Left ventricle myocardium superior (tissue), 1 donor: Measurements from ENCODE around the gene ERMN. TPM values are rescaled to one million over a fixed set of nuclear protein-coding genes. Genes with fewer than 3 reads are reported as not detected.
A peak's percentile ranks its signal among the peaks of the same experiment; 100 is the strongest.

Experiments
- ATAC-seq: fragments of 200-7000 bp; cut with Tn5 transposase; one replicate; pipeline ENCODE4 v1.9.1; 2020; ENCODE audit warnings: mild to moderate bottlenecking, moderate library complexity
- DNase-seq: peaks from one replicate; pipeline ENCODE4 v3.0.0-alpha.2; 2020
- intact Hi-C: fragments of 100-400 bp; cut with micrococcal nuclease; formaldehyde crosslinking; loops from one replicate; pipeline ENCODE4 v1.11.0; 2022
- total RNA-seq: library from RNA; stranded (reverse); fragmentation: NEBNext Ultra II Directional; extraction: Animal tissue kit (Norgen Biotek cat#: 25700); gene quantifications from one replicate; pipeline ENCODE4 v1.2.1, GENCODE V29; 2021
- donor health status: DM: no; HTN: yes; CAD: no; lungs with severe emphysema.

The ERMN gene
- total RNA-seq, 1 donor from 2014 or later, result not detected

DNA sequence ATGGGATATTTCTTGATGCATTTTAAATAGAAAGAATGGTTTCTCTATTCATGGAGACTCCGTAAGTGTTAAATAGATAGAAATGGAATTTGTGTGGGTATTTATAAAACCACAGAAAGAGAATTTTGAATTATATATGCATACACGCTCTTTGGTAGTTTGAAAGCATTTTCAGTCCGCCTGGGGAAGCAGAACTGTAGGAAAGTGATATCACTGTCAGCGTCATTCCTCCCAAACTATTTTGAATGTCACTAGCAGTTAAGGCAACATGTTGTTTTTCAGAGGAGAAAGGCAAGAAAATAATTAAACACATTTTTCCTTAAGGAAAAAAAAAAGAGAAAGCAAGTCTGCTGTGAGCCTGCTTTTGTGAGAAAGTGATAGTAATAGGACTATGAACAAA is 8.7 kb upstream of the ERMN start:
- no peak for ATAC-seq
- intact Hi-C loops, result no loop called here

DNA sequence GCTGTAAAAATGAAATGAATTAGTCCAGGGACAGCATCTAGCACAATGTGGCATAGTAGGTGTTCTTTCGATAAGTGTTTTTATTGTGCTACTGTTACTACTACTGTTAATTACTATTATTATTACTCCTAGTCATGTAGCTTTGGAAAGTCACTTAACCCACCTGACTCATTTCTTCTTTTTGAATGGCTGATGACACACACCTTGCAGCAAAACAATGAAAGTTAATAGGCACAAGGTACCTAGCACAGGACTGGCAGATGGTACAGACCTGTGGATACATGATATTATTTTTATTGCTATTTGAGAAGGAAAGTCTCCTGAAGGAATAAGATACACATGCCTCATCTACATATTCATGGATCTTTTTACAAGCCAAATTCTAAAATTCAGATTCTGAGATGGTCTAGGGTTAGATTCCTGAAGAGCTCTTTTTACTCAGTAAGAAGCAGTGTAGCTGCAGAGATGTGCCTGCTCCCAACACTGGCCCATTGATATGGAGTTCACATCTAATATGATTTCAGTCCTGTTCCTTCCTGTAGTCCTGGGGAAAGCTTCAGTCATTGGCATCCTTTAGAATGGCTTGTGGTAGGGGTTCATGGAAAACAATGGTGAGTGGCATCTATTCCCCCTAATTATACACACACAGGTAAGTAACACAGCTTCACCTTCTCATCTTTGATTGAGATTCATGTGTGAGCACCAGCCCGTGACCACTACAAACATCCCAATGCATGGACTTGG is 7.9 kb upstream of the ERMN start:
- DNase-seq (no peak), ATAC-seq (no peak)
- intact Hi-C loops, result no loop called here

More for the DNA sequence above, 8.7 kb upstream of the ERMN start:
- no peak for DNase-seq

DNA sequence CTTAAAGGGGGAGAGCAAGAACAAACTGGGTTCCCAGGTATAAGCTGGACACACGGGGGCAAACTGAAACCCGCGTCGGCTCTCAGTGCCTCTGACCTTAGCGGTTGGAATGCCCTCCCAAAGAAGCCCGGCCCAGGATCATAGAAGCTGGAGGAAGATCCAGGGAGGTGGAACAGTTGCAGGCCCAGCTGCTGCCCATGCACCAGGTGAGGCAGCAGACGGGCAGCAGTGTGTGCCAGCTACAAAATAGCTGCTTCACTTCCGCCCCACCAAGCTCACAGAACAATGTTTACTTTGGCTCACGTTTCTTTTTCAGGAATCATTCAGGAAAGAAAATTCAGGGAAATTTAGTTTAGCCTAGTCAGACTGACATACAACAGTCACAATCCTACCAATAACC is 3.9 kb upstream of the ERMN start:
- no peak for DNase-seq
- no peak for ATAC-seq
- intact Hi-C loops, result no loop called here

DNA sequence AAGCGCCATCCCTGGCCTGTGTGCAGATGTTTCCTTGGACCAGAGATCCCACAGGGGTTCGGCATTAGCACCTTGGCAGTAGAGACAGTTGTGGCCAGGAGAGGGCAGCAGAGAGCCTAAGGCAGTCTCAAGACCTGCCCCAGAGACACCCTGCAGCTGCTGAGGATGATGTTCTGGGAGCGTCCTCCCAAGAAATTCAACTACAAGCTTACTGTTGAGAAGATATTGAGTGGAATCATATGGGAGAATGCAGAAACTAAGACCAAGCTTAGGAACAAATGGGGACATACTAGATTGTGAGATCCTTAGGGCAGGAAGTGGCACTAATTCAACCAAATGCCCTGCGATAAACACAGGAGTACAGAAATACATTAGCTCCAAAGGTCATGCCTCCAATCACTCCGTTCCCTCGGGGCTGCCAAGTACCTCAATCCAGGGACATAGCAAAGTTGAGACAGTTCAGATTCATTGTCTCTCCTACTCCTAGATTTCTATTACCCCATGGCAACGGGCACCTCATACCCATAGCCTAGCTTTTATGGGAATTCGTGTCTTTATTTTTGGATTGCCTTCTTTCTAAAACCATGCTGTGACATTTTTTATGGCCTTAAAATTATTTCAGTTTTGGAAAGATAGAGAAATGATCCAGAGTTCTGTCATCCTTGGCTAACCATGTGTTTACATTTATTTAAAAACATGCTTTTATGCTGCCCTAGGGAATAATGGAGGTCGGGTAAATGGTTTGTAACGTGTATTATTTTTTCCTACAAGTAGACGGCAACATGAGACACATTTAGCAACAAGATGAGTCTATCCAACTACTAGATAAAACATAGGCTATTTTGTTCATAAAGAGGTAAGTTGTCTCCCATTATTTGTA is 2.2 kb upstream of the ERMN start:
- intact Hi-C loops, result no loop called here
- DNase-seq (peak; percentile 89), ATAC-seq (peak; percentile 97)

DNA sequence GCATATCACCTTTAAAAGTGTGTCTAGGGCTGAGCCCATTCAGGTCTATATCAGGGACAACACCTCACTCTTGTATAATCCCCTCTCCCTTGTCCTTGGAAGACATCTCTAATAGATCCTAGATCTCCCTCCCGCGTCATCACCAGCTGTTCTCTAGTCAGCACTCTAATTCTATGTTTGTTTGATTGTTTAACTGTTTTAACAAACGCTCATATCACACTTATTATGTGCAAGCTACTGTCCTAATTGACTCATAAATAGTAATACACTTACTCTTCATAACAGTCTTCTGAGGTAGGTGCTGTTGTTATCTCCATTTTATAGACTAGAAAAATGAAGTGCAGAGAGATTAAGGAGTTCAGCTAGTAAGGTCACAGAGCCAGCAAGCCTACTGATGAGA is 1.6 kb upstream of the ERMN start:
- DNase-seq, result no peak
- intact Hi-C loops, result no loop called here
- ATAC-seq, result no peak

DNA sequence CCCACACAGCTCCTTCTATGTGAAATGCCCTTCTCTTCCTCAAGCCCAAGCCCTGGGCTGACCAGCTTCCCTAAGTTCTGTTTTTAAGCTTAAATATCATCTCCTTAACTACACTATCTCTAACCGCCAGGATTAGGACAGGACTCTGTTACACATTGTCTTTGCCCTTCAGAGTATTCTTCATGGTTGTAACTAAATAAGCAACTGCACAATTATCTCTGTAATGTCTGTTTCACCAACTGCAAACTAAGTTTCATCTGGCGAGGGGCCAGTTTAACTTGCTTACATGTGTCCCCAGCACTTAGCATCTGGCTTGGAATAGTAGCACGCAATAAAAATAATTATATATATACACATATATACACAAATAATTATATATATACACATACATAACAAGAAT is 1.1 kb upstream of the ERMN start:
- DNase-seq (no peak), ATAC-seq (peak; percentile 50)
- intact Hi-C loops, result no loop called here

DNA sequence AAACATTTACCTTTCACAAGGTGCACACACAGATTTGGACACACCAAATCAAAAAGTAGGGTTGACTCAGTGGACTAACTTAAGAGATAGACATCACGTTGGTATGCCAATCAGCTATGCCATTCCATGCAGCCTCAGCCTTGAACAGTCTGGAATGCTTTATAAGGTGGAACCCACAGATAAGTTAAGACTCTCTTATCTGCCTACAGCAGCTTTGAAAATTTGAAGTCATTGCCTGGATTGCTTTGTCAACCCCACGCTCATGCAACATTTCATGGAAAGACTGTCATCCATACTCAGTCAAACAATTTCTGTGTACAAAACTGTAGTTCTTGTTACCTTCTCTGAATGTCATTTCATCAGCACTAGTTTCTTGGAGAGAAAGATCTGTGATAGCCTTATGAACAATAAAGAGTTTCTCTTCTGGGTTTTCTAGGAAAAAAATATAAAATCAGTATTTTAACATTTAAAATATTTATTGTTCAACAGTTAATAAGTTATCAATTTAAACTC is 1.2 kb downstream of the ERMN start:
- ATAC-seq (no peak), DNase-seq (no peak)
- intact Hi-C loops, result no loop called here

DNA sequence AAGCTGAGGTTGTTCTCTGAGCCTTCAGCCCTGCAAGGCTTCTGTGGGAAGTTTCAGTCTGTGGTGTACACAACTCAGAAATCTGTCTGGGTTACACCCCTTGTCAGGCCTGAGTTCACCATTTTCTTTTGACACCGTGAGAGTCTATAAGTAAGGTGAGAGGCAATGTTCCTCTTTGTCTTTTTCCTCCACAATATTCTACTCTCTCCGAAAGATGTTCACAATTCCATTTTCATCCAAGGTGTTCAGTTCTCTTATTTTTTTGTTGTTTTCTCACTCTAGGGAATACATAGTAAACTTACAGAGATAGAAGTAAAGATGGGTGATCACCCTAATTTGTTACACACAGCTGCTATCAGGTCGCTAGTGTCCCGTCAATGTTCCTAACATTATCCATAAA is 3.2 kb downstream of the ERMN start:
- DNase-seq, result no peak
- intact Hi-C loops, result no loop called here
- no peak for ATAC-seq

DNA sequence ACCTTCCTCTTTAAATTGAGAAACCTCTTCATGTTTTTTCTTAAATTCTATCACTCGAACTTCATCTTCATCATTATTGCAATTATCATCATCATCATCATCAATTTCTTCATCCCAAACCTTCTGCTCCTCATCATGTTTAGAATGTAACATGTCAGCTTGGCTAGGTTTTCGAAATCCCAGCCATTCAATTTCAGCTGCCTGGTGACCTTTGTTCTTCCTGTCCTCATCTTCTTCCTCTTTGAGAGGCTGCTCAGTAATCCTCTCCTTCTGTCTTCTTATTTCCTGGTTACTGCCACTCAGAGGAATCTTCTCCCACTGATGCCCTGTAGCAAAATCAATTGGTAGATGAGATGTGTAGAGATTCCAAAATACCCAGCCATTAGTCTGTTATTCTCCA is 4.2 kb downstream of the ERMN start:
- DNase-seq (no peak), ATAC-seq (no peak)
- intact Hi-C loops, result no loop called here

DNA sequence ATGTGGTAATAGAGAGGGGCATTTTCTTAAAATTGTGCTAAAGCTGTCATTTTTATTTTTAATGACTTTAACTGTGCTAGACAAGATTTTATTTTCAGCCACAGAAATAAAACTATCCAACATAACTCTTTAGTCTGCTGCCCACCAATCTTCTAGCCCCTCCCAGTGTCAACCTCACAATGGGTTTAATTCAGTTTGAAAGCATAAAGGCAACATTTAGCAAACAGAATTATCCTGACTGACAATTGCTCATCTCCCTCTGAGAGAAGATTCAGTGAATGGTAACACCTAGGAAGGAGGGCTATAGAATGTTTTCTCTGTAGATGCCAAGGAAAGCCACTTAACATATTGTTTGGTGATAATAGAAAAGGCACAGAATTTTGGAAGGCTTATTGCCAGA is 5.2 kb downstream of the ERMN start:
- ATAC-seq (no peak), DNase-seq (no peak)
- intact Hi-C loops, result no loop called here

DNA sequence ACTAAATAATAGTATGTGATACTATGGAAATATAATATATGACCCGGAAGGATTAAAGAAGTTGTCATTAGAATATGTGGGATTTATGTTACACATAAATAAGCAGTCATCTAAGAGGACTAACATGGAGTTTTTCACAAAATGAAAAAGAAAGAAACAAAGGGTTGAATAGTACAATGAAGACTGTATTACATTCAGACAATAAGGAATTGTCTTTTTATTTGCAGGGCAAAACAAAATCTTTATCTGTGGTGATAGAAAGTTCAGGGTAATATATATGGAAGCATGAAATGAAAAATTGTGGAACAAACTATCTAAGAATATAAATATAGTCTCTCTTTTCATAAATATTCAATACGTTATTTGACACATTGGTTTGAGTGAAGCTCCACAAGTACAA is 5.8 kb downstream of the ERMN start:
- ATAC-seq (no peak), DNase-seq (no peak)
- intact Hi-C loops, result no loop called here

DNA sequence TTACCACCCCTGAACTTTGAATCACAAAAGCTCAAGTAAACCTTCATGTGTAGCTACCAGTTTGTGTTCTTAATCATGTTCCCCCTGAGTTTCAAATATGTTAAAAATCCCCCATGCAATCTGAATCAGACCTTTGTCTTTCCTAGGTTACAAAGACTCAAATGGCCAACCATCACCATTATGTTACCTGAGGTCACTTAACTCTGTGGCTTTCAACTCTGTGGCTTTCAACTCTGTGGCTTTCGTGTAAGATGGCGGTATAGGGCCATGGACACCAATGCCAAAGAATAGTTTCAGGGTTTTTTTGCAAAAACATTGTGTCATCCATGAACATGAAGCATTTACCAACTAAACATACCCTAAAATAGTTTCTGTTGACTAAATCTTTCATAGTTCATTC is 6.7 kb downstream of the ERMN start:
- ATAC-seq, result no peak
- intact Hi-C loops, result no loop called here
- no peak for DNase-seq

DNA sequence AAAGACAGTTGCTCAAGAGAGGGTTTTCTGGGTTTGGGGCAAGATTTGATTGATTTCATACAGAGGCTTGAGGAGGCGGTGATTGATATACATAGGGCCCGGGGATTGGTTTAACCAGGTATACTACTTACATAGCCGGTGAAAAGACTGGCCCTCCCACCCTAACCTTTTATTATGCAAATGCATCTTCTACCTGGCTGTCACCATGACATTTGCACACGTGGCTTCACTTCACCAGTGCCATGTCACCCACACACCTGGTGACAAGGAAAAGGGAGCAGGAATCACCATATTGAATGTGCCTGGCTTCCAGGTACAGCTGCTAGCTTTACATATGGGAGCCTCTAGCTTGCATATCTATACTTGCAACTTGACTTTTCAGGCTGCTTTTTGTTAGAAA is 9.7 kb downstream of the ERMN start:
- ATAC-seq, result no peak
- no peak for DNase-seq
- intact Hi-C loops, result no loop called here

DNA sequence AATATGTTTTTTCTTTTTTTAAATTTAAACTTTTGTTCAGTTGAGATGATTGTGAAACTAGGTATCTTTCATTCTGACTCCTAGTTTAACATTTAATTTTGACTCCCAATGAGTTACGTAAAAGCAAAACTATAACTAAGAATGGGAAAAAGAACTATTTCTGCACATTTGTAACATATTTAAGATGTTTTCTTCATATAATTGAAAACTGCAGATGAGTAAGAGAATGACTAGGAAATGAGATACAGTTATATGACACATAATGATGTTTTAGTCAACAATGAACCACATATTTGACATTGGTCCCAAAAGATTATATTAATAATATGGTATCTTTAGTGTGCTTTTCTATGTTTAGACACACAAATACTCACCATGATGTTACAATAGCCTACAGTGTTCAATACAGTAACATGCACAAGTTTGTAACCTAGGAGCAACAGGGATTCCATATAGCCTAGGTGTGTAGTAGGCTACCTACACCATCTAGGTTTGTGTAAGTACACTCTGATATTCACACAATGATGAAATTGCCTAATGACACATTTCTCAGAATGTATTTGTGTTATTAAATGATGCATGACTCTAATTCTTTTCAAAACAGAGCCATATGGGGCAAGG is 12.6 kb downstream of the ERMN start:
- intact Hi-C loops, result no loop called here
- ATAC-seq, result no peak

DNA sequence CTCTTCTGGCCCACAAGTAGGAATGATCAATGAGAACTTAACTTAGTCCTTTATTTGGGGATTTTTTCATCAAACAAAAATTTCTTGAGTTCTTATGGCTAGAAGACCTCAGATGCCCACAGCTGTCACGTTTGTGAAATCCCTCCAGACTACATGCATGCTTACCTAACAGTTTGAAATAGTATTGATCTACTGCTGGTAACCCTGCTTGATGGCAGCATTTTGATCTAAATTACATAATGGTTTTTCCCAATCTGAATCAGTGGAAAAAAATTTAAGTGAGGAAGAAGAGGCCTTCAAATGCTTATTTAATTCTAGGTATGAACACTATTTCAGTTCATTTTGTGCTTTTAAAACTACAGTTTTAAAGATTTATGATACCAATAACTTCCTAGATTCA is 13.9 kb downstream of the ERMN start:
- intact Hi-C loops, result no loop called here
- DNase-seq, result no peak
- no peak for ATAC-seq

More for the DNA sequence above, 12.6 kb downstream of the ERMN start:
- no peak for DNase-seq

DNA sequence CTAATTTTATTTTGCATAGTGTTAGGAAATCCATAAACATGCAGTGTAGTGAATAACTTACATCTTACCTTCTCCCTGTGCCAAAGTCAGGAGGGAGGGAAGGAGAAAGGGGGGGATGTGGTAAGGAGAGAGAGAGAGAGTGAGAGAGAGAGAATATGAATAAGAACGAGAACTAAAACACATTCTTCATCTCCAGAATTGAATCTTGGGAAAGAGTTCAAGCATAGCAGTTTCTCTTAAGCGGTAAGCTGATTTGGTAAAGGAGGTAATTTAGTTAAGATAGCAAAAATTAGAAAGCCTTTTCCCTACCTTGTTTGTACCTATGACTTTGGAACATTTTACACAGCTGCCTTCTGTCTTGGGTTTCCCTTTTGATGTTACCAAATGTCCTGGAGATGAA is 15.7 kb downstream of the ERMN start:
- ATAC-seq (no peak), DNase-seq (no peak)
- intact Hi-C loops, result loop anchor here (10.0 kb wide), 1 partner anchor 285 kb away; no protein-coding TSS in a partner anchor

DNA sequence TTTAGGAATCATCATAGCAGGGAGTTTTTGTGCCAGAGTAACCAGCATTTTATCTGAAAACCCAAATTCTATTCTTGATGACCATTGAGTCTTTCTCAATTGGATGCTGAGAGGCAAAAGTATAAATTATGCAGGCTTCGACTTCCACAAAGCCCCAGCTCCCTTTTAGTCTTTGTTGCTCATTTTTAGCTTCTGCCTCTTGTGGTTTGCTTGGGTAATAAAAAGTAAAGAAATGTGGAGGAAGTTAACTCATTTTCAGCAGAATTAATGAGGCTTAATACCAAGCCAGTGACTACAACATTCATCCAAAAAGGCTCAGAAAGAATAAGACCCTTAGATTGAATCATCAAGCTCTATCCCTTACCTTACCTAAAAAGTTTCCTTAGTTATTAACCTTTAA is 18.6 kb downstream of the ERMN start:
- intact Hi-C loops, result loop anchor here (10.0 kb wide), 1 partner anchor 288 kb away; no protein-coding TSS in a partner anchor
- ATAC-seq, result no peak

DNA sequence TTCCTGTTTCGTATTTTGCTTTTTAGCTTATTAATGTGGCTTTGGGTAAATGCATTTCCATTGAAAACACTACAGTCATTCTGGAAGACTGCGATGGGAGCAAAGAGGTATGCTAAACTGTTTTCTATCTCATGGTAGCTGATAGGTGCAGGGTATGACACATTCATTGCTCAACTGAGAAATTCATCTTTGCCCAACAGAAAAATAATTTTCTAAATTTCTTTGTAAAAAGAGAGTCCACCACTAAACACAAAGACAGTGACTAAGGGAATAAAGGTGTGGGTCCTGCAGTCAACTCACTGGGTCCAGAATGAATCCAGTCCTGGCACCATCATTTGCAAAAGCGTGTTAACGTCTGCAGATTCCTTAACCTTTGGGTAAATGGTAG is 19.9 kb downstream of the ERMN start:
- ATAC-seq (no peak), DNase-seq (no peak)
- intact Hi-C loops, result loop anchor here (10.0 kb wide), 1 partner anchor 289 kb away; no protein-coding TSS in a partner anchor

More for the DNA sequence above, 18.6 kb downstream of the ERMN start:
- DNase-seq, result no peak

DNA sequence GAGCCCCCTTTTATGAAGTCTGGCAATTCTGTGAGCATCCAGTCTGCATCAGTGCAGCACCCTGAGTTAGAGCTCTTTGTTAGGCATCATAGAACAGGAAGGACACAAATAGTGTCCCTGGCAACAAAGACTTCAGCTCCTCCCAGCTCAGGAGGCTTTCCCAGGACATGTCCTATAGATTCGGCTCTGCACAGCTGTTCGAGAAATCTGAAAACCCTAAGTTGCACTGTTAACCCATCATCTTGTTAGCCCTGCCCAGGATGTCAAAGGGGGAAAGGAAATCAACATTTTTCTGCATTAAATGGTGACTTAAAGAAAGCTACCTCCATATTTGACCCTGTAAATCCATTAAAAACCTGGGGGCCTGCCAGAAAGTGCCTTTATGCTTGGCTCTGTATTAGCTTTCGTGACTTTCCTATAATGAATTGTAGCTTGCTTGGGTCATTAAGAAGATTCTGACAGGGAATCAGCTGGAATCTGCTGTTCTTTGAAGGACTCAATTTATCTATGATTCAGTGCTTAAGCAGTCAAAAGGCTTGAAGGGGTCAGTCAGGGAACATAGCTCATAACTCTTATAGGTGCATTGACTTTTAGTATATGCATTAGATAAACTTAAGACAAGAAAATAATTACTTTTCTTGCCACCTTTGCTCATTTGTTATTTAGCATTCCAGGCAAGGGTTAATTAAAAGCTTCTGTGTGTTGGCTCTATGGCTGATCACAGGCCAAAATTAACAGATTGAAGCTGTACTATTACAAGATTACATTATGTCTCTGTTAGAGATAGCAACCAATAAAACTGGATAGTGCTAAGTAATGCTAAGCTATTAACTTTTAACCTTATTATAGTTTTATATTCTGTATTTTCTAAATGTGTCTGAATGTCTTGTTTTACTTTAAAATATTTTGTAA is 20.6 kb downstream of the ERMN start:
- DNase-seq (no peak), ATAC-seq (no peak)
- intact Hi-C loops, result loop anchor here (10.0 kb wide), 1 partner anchor 290 kb away; no protein-coding TSS in a partner anchor
